Measurements from ENCODE around the gene FAM240B.

GRCh38 chr9:38765101-38765500 lies 45.2 kb upstream of the FAM240B start:
- no peak for TF ChIP-seq EZH2 (IDR thresholded peaks at IDR 0.05; ENCODE audit: borderline replicate concordance, low read length)
- no peak for TF ChIP-seq CTCF (conservative IDR thresholded peaks at IDR 0.05 in 1 of 2, IDR thresholded peaks at IDR 0.05 in 1 of 2; ENCODE audit: extremely low read depth in 1 of 2, insufficient read depth in 1 of 2, low read depth in 1 of 2, low read length in 2 of 2)
